PFSK-1 (cell line): ENCODE results near the gene SKP2.

ENCODE experiments used
- FOXP2 ChIP-seq: optimal IDR thresholded peaks from 2 replicates; pipeline ENCODE3; 2011; ENCODE audit warnings: borderline replicate concordance, control low read depth, inconsistent platforms; ENCODE audit not compliant: insufficient read depth; ENCODE audit errors: extremely low read length, extremely low read depth
- POLR2AphosphoS5 ChIP-seq: IDR thresholded peaks from 2 replicates; pipeline ENCODE4 v1.6.1; 2012; ENCODE audit warnings: low read depth, mild to moderate bottlenecking, control low read depth, low read length, moderate library complexity
- REST ChIP-seq, 2 experiments: IDR thresholded peaks; 2 replicates each; pipeline versions ENCODE4 v1.6.1 to v1.8.0; 2011 to 2012; ENCODE audit warnings: low read depth in 2 of 2, low read length in 2 of 2, control low read depth in 1 of 2, inconsistent platforms in 1 of 2, mild to moderate bottlenecking in 1 of 2, moderate library complexity in 1 of 2; ENCODE audit not compliant: insufficient read depth in 1 of 2
- SIN3A ChIP-seq: IDR thresholded peaks from 2 replicates; pipeline ENCODE4 v1.6.1; 2012; ENCODE audit warnings: mild to moderate bottlenecking, low read length, moderate library complexity, borderline replicate concordance; ENCODE audit not compliant: insufficient read depth
- TAF1 ChIP-seq: IDR thresholded peaks from 2 replicates; pipeline ENCODE4 v1.6.1; 2012; ENCODE audit warnings: low read length, control low read depth, borderline replicate concordance; ENCODE audit not compliant: insufficient read depth

Gene SKP2

GRCh38 chr5:36177715-36178523, 26.0 kb downstream of the SKP2 start:
- no peak for TF ChIP-seq FOXP2
- no peak for TF ChIP-seq TAF1
- no peak for TF ChIP-seq REST (IDR thresholded peaks at IDR 0.05; ENCODE audit: insufficient read depth in 1 of 2, low read depth in 2 of 2, low read length in 2 of 2)
- TF ChIP-seq POLR2AphosphoS5 = no peak
- TF ChIP-seq SIN3A = no peak

GRCh38 chr5:36178524-36178890, 26.6 kb downstream of the SKP2 start:
- TF ChIP-seq FOXP2 = no peak
- no peak for TF ChIP-seq REST (IDR thresholded peaks at IDR 0.05; ENCODE audit: insufficient read depth in 1 of 2, low read depth in 2 of 2, low read length in 2 of 2)
- no peak for TF ChIP-seq TAF1
- no peak for TF ChIP-seq SIN3A
- TF ChIP-seq POLR2AphosphoS5 = no peak

- TF ChIP-seq FOXP2 (no peak), TAF1 (no peak), REST (IDR thresholded peaks at IDR 0.05; ENCODE audit: insufficient read depth in 1 of 2, low read depth in 2 of 2, low read length in 2 of 2) (no peak), POLR2AphosphoS5 (no peak), SIN3A (no peak)
These were observed 28.0 kb downstream of the SKP2 start for GRCh38 chr5:36179950-36180349.

GRCh38 chr5:36180556-36181350, 28.8 kb downstream of the SKP2 start:
- TF ChIP-seq FOXP2 (no peak), SIN3A (no peak), TAF1 (no peak), REST (IDR thresholded peaks at IDR 0.05; ENCODE audit: insufficient read depth in 1 of 2, low read depth in 2 of 2, low read length in 2 of 2) (no peak), POLR2AphosphoS5 (no peak)

- TF ChIP-seq POLR2AphosphoS5 (no peak), REST (IDR thresholded peaks at IDR 0.05; ENCODE audit: insufficient read depth in 1 of 2, low read depth in 2 of 2, low read length in 2 of 2) (no peak), FOXP2 (no peak), SIN3A (no peak), TAF1 (no peak)
These were observed 29.9 kb downstream of the SKP2 start for GRCh38 chr5:36181774-36182173.
